ENCODE measurements around the gene NEFH. TPM values are rescaled to one million over a fixed set of nuclear protein-coding genes. Genes with fewer than 3 reads are reported as not detected.

The NEFH gene
- total RNA-seq, 1 experiment from 2014 or later: 5.7 TPM

GRCh38 chr22:29536411-29536810 lies 56.4 kb downstream of the NEFH start:
- no CpG with 5 or more reads among the region's 3 CpGs for WGBS (ENCODE audit: extremely low coverage, insufficient read length, low lambda C conversion rate)
- no peak overlapping the region for H4K91ac ChIP-seq (ENCODE audit: insufficient read length, low read depth, low read length)
- H3K9me3 ChIP-seq (ENCODE audit: control insufficient read depth, low read depth, low read length): no peaks in the 10 kb centered on the region
- no peaks in the 10 kb centered on the region for H3K79me1 ChIP-seq (ENCODE audit: insufficient read depth, low read depth, low read length, poor library complexity, severe bottlenecking)
- no peak overlapping the region for H3K56ac ChIP-seq (ENCODE audit: insufficient read length, low read depth, low read length)
- no peak overlapping the region for H3K9ac ChIP-seq (ENCODE audit: extremely low read depth, insufficient read length, low read length)
- H4K20me1 ChIP-seq (ENCODE audit: control insufficient read depth, insufficient read depth, insufficient read length): no peaks in the 10 kb centered on the region
- no peak overlapping the region for H2AFZ ChIP-seq (ENCODE audit: low read length)
- no peaks in the 10 kb centered on the region for H3K79me2 ChIP-seq (ENCODE audit: insufficient read depth, low read length)
- H4K8ac ChIP-seq (replicated peaks; ENCODE audit: insufficient read length, low read depth, low read length): no peak overlapping the region
- H2BK12ac ChIP-seq (ENCODE audit: insufficient read length, low read depth, low read length): no peak overlapping the region
- no peak overlapping the region for H3K18ac ChIP-seq (ENCODE audit: insufficient read length, low read depth, low read length)
- H3K27ac Mint-ChIP-seq: no peak overlapping the region
- no peaks in the 10 kb centered on the region for H3K27me3 Mint-ChIP-seq (ENCODE audit: low read depth)
- no peaks in the 10 kb centered on the region for H3K27me3 ChIP-seq (ENCODE audit: insufficient read depth, low read length)
- H2BK5ac ChIP-seq (ENCODE audit: insufficient read length, low read length): no peak overlapping the region
- H3K9me3 Mint-ChIP-seq: no peaks in the 10 kb centered on the region
- no peak for DNase-seq
- H2BK15ac ChIP-seq (ENCODE audit: low read depth, low read length): no peak overlapping the region
- no peak overlapping the region for H2BK120ac ChIP-seq (ENCODE audit: low read depth, low read length, poor library complexity, severe bottlenecking)
- no peak overlapping the region for H3T11ph ChIP-seq (ENCODE audit: low read length)
- no peak overlapping the region for H3K23ac ChIP-seq (ENCODE audit: insufficient read length, low read depth, low read length)
- no peaks in the 10 kb centered on the region for H3K23me2 ChIP-seq (ENCODE audit: insufficient read length, low read depth, low read length, poor library complexity, severe bottlenecking)
- H3K4me1 ChIP-seq (ENCODE audit: insufficient read depth, low read length): no peaks in the 10 kb centered on the region
- no peak overlapping the region for H2AK5ac ChIP-seq (ENCODE audit: insufficient read length, low read length)
- peaks cover 47 to 84% (median 75%) of the 10 kb centered on the region in 3 experiments for H3K36me3 Mint-ChIP-seq (ENCODE audit: insufficient read depth in 1 of 3, low read depth in 3 of 3)
- H3K14ac ChIP-seq (ENCODE audit: insufficient read depth, low read length): no peak overlapping the region
- no peak overlapping the region for H3K4me3 Mint-ChIP-seq
- H3K4ac ChIP-seq (ENCODE audit: low read depth, low read length): no peak overlapping the region
- H4K5ac ChIP-seq (ENCODE audit: insufficient read length, low read depth, low read length): no peak overlapping the region
- H2BK20ac ChIP-seq (ENCODE audit: low read depth, low read length, poor library complexity, severe bottlenecking): no peak overlapping the region
- H3K4me2 ChIP-seq (ENCODE audit: insufficient read depth, insufficient read length, low read length): no peak overlapping the region
- H3K27ac ChIP-seq (ENCODE audit: insufficient read length, low read depth, low read length): no peak overlapping the region
- no peaks in the 10 kb centered on the region for H3K4me1 Mint-ChIP-seq
- TF ChIP-seq, protein P1, sequence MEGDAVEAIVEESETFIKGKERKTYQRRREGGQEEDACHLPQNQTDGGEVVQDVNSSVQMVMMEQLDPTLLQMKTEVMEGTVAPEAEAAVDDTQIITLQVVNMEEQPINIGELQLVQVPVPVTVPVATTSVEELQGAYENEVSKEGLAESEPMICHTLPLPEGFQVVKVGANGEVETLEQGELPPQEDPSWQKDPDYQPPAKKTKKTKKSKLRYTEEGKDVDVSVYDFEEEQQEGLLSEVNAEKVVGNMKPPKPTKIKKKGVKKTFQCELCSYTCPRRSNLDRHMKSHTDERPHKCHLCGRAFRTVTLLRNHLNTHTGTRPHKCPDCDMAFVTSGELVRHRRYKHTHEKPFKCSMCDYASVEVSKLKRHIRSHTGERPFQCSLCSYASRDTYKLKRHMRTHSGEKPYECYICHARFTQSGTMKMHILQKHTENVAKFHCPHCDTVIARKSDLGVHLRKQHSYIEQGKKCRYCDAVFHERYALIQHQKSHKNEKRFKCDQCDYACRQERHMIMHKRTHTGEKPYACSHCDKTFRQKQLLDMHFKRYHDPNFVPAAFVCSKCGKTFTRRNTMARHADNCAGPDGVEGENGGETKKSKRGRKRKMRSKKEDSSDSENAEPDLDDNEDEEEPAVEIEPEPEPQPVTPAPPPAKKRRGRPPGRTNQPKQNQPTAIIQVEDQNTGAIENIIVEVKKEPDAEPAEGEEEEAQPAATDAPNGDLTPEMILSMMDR (conservative IDR thresholded peaks at IDR 0.05): no peak
